ENCODE results near the gene NECAP2.

DNA sequence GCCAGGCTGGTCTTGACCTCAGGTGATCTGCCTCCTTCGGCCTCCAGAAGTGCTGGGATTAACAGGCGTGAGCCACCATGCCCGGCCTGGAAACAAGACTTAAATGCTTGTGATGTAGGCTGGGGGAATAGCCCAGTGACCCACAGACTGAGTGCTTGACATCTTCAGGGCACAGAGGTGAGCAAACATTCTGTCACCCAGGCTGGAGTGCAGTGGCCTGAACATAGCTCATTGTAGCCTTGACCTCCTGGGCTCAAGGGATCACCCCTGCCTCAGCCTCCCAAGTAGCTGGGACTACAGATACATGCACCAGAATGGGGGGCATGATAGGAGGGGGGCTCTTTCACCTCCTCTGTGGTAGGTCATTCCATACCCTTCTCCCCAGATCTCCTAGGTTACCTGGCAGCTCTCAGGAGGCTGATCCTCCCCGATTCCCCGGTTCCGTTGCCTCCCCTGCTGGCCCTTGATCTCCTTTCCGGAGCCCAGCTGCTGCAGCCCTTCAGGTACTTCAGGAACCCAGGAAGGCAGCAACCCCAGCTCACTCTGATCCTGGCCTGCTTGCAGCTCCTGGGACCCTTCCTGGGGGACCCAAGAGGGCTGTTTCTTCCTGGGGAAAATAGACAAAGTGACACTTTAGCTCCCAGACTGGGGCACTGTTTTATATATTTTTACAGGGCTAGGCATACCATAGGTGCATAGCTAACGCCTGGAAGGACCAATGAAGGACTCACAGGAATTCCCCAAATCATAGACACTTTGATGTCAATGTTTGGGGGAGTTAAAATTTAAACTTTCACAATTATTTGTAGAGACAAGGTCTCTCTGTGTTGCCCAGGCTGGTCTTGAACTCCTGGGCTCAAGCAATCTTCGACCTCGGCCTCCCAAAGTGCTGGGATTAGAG, 15.1 kb upstream of the NECAP2 start:
- TF ChIP-seq RCOR1 (IDR thresholded peaks at IDR 0.05; ENCODE audit: low read depth, low read length): no peak
- no peak for TF ChIP-seq EP300 (IDR thresholded peaks at IDR 0.05)
- TF ChIP-seq RAD21 (conservative IDR thresholded peaks at IDR 0.05 in 1 of 2, IDR thresholded peaks at IDR 0.05 in 1 of 2): no peak
- no peak for TF ChIP-seq JUN (IDR thresholded peaks at IDR 0.05)
- TF ChIP-seq, protein P1, sequence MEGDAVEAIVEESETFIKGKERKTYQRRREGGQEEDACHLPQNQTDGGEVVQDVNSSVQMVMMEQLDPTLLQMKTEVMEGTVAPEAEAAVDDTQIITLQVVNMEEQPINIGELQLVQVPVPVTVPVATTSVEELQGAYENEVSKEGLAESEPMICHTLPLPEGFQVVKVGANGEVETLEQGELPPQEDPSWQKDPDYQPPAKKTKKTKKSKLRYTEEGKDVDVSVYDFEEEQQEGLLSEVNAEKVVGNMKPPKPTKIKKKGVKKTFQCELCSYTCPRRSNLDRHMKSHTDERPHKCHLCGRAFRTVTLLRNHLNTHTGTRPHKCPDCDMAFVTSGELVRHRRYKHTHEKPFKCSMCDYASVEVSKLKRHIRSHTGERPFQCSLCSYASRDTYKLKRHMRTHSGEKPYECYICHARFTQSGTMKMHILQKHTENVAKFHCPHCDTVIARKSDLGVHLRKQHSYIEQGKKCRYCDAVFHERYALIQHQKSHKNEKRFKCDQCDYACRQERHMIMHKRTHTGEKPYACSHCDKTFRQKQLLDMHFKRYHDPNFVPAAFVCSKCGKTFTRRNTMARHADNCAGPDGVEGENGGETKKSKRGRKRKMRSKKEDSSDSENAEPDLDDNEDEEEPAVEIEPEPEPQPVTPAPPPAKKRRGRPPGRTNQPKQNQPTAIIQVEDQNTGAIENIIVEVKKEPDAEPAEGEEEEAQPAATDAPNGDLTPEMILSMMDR (IDR thresholded peaks at IDR 0.05): no peak
- TF ChIP-seq MYC (IDR thresholded peaks at IDR 0.05; ENCODE audit: borderline replicate concordance, low read length): no peak

Data from A549 (cell line).